ENCODE data around the gene CCN5.
"Not testable (repeated sequence)": the region's sequence is repeated elsewhere in the genome, so short reads cannot be mapped to it uniquely, and the experiment has no call there.

CCN5 gene

GRCh38 chr20:44752099-44752931 is 37.1 kb downstream of the CCN5 start:
- no peak for DNase-seq (ENCODE audit: insufficient read length, low spot score)
- FAIRE-seq: no peak

GRCh38 chr20:44754554-44754953 is 39.4 kb downstream of the CCN5 start:
- FAIRE-seq: no peak
- no peak for DNase-seq (ENCODE audit: insufficient read length, low spot score)

GRCh38 chr20:44756011-44756688 is 41.0 kb downstream of the CCN5 start:
- DNase-seq (ENCODE audit: insufficient read length, low spot score) (no peak), FAIRE-seq (no peak)

GRCh38 chr20:44756956-44757355 is 41.8 kb downstream of the CCN5 start:
- DNase-seq (ENCODE audit: insufficient read length, low spot score) (no peak), FAIRE-seq (no peak)

- DNase-seq (ENCODE audit: insufficient read length, low spot score): no peak
- FAIRE-seq: no peak
Observed at GRCh38 chr20:44758247-44759101, 43.3 kb downstream of the CCN5 start.

GRCh38 chr20:44759595-44759994 is 44.4 kb downstream of the CCN5 start:
- FAIRE-seq (no peak), DNase-seq (ENCODE audit: insufficient read length, low spot score) (no peak)

GRCh38 chr20:44761423-44761822 is 46.3 kb downstream of the CCN5 start:
- DNase-seq (ENCODE audit: insufficient read length, low spot score) (no peak), FAIRE-seq (no peak)

- DNase-seq (ENCODE audit: insufficient read length, low spot score) (no peak), FAIRE-seq (no peak)
Observed at GRCh38 chr20:44762466-44763140, 47.4 kb downstream of the CCN5 start.

- not testable (repeated sequence) for DNase-seq (ENCODE audit: insufficient read length, low spot score); FAIRE-seq
Observed at GRCh38 chr20:44763798-44764197, 48.6 kb downstream of the CCN5 start.

GRCh38 chr20:44765091-44765490 is 49.9 kb downstream of the CCN5 start:
- no peak for FAIRE-seq
- DNase-seq (ENCODE audit: insufficient read length, low spot score): no peak

- DNase-seq (ENCODE audit: insufficient read length, low spot score): no peak
- no peak for FAIRE-seq
Observed at GRCh38 chr20:44765701-44766347, 50.7 kb downstream of the CCN5 start.

- DNase-seq (ENCODE audit: insufficient read length, low spot score) (no peak), FAIRE-seq (no peak)
Observed at GRCh38 chr20:44768256-44768655, 53.1 kb downstream of the CCN5 start.

- DNase-seq (ENCODE audit: insufficient read length, low spot score) (no peak), FAIRE-seq (no peak)
Observed at GRCh38 chr20:44768854-44769480, 53.8 kb downstream of the CCN5 start.

GRCh38 chr20:44769481-44769863 is 54.3 kb downstream of the CCN5 start:
- FAIRE-seq: no peak
- DNase-seq (ENCODE audit: insufficient read length, low spot score): no peak

GRCh38 chr20:44770484-44771171 is 55.5 kb downstream of the CCN5 start:
- DNase-seq (ENCODE audit: insufficient read length, low spot score) (no peak), FAIRE-seq (no peak)

GRCh38 chr20:44771172-44771535 is 56.0 kb downstream of the CCN5 start:
- FAIRE-seq (no peak), DNase-seq (ENCODE audit: insufficient read length, low spot score) (no peak)

GRCh38 chr20:44772636-44773035 is 57.5 kb downstream of the CCN5 start:
- DNase-seq (ENCODE audit: insufficient read length, low spot score): no peak
- FAIRE-seq: no peak

GRCh38 chr20:44773070-44773829 is 58.1 kb downstream of the CCN5 start:
- no peak for FAIRE-seq
- no peak for DNase-seq (ENCODE audit: insufficient read length, low spot score)

- FAIRE-seq (no peak), DNase-seq (ENCODE audit: insufficient read length, low spot score) (no peak)
Observed at GRCh38 chr20:44776980-44777379, 61.8 kb downstream of the CCN5 start.
